Measurements from ENCODE around the gene CD48.

CD48 gene

GRCh38 chr1:160711602-160712311 lies at the start of gene CD48:
CD48 (minus strand) TSS chr1:160711822; CDS start chr1:160711763, 59 bp downstream.
- DNase-seq (ENCODE audit: low read depth), result no peak
- no peak within 1 kb of the TSS for H3K4me3 ChIP-seq (ENCODE audit: control insufficient read depth, low read depth, low read length)
- TF ChIP-seq CTCF (conservative IDR thresholded peaks at IDR 0.05; ENCODE audit: control insufficient read depth, insufficient read depth, low read depth, low read length), result no peak

- no peak overlapping the region for H3K4me3 ChIP-seq (ENCODE audit: control insufficient read depth, low read depth, low read length)
- DNase-seq (ENCODE audit: low read depth), result no peak
- no peak for TF ChIP-seq CTCF (conservative IDR thresholded peaks at IDR 0.05; ENCODE audit: control insufficient read depth, insufficient read depth, low read depth, low read length)
Measured at GRCh38 chr1:160761046-160761445, 49.4 kb upstream of the CD48 start.

- no peak for DNase-seq (ENCODE audit: low read depth)
- no peak overlapping the region for H3K4me3 ChIP-seq (ENCODE audit: control insufficient read depth, low read depth, low read length)
- no peak for TF ChIP-seq CTCF (conservative IDR thresholded peaks at IDR 0.05; ENCODE audit: control insufficient read depth, insufficient read depth, low read depth, low read length)
Measured at GRCh38 chr1:160759740-160760139, 48.1 kb upstream of the CD48 start.

GRCh38 chr1:160758521-160758920 lies 46.9 kb upstream of the CD48 start:
- no peak overlapping the region for H3K4me3 ChIP-seq (ENCODE audit: control insufficient read depth, low read depth, low read length)
- no peak for TF ChIP-seq CTCF (conservative IDR thresholded peaks at IDR 0.05; ENCODE audit: control insufficient read depth, insufficient read depth, low read depth, low read length)
- DNase-seq (ENCODE audit: low read depth), result no peak

GRCh38 chr1:160756849-160757201 lies 45.2 kb upstream of the CD48 start:
- no peak overlapping the region for H3K4me3 ChIP-seq (ENCODE audit: control insufficient read depth, low read depth, low read length)
- no peak for DNase-seq (ENCODE audit: low read depth)
- no peak for TF ChIP-seq CTCF (conservative IDR thresholded peaks at IDR 0.05; ENCODE audit: control insufficient read depth, insufficient read depth, low read depth, low read length)

GRCh38 chr1:160755911-160756848 lies 44.6 kb upstream of the CD48 start:
- H3K4me3 ChIP-seq (ENCODE audit: control insufficient read depth, low read depth, low read length), result no peak overlapping the region
- DNase-seq (ENCODE audit: low read depth), result no peak
- no peak for TF ChIP-seq CTCF (conservative IDR thresholded peaks at IDR 0.05; ENCODE audit: control insufficient read depth, insufficient read depth, low read depth, low read length)
